CMK (cell line): Measurements from ENCODE around the gene SPRR2A.
A peak's percentile ranks its signal among the peaks of the same experiment; 100 is the strongest.
"Not testable (repeated sequence)": the region's sequence is repeated elsewhere in the genome, so short reads cannot be mapped to it uniquely, and the experiment has no call there.

Source experiments
- DNase-seq: peaks from one replicate; pipeline ENCODE4 v3.0.0-alpha.2; 2010; ENCODE audit warnings: low read depth

Gene SPRR2A

DNA sequence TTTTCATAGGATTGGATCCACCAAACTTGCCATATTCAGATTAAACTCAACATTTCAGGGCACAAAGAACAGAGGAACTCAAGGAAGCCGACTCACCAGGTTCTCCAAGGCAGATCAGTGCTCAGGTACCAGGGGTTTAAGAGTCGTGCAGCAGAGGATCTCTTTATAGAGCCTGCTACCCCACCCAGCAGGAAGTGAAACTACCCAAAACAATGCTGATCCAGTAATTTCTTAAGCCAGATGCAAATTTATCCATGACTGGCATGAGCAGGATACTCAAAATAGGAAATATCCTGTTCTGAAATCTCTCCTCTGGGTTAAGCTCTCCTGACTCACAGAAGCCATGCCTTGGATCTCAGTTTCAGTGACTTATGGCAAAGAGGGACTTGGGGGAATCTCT is at the start of gene SPRR2A:
Gene SPRR2A, minus strand, starts transcription at position 138 of the 400 bp plus-strand sequence. CDS start 777 bp downstream, outside the sequence.
- DNase-seq = no peak

DNA sequence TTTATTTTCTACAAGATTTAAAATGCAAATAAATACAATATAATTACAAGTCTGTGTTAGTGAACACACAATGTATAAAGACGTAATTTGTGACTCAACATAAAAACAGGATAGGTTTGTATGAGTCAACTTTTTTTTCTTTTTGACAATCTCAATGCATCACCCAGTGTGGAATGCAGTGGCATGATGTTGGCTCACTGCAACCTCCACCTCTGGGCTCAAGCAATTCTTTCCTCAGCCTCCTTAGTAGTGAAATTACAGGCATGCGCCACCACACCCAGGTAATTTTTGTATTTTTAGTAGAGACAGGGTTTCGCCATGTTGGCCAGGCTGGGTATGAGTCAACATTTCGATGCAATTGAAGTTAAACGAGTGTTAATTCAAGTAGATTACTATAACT is 42.9 kb upstream of the SPRR2A start:
- DNase-seq = no peak

DNA sequence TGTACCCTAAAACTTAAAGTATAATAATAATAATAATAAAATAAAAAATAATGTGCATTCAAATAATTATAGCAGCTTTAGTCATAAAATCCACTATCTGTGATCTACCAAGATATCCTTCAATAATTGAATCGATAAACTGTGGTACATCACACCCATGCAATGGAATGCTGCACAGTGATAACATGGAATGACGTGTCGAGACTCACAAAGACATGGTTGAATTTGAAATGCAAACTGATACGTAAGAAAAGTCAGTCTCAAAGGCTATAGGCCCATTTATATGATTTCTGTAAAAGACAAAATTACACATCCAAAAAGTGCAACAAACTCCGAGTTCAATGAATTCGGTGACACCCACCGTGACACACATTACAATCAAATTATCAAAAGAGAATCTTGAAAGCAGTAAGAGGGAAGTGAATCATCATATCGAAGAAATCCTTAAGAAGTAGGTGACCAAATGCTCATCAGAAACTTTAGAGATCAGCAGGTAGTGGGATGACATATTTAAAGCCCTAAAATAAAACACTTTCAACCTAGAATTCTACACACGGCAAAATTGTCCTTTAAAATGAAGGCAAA is 42.2 kb upstream of the SPRR2A start:
- DNase-seq = no peak

GRCh38 chr1:153095764-153096163 is 38.5 kb upstream of the SPRR2A start:
- no peak for DNase-seq

- DNase-seq = no peak
These were observed 37.1 kb upstream of the SPRR2A start, which contains the start of gene SPRR2E for GRCh38 chr1:153094426-153094825. TSS of gene SPRR2E (minus strand) at chr1:153094526. CDS start at chr1:153093751, 775 bp downstream.

- DNase-seq = no peak
These were observed 30.3 kb upstream of the SPRR2A start for GRCh38 chr1:153087652-153088051.

GRCh38 chr1:153081736-153082135 is 24.4 kb upstream of the SPRR2A start:
- no peak for DNase-seq

DNA sequence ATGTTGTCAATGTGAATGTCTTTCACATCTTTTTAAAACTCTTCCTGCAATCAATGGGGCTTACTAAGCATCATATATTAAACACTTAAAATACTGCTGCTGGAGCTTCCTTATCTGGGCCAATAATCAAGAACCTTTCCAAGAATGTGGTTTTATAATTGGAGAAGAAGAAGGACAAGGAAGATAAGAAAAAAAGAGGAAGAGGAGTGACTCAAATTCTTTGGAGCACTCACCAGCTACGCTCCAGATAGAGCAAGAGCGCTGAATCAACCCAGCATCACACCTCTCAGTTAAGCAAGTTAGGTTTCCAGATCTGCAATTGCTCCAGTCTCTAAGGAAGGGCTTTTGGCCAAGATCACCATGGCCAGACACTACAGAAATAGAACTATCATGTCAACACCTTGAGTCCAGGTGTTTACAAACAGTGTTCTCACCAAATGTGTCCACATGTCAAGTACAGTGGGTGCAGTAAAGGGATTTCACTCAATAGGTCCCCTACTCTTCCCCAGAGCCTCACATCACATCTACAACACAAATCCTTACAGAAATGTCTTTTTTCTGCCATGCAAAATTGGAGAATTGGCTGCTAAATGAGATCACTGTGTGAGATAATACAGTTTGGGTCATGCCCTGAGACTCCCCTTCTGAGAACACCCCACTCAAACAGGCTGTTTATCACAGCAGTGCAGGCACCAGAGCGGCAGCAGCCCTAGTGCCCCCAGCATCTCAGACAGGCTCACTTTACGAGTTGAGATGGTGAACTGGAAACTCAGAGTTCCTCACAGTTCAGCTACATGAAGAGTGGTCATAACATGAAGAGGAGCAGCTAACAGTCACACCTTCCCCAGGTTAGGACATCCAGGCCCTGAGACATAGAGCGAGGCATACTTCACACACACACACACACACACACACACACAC is 15.8 kb upstream of the SPRR2A start:
- DNase-seq = no peak

GRCh38 chr1:153071511-153071910 is 14.2 kb upstream of the SPRR2A start, which contains the start of gene SPRR2B:
TSS of gene SPRR2B (minus strand) at chr1:153071611. CDS start at chr1:153070839, 772 bp downstream.
- no peak for DNase-seq

DNA sequence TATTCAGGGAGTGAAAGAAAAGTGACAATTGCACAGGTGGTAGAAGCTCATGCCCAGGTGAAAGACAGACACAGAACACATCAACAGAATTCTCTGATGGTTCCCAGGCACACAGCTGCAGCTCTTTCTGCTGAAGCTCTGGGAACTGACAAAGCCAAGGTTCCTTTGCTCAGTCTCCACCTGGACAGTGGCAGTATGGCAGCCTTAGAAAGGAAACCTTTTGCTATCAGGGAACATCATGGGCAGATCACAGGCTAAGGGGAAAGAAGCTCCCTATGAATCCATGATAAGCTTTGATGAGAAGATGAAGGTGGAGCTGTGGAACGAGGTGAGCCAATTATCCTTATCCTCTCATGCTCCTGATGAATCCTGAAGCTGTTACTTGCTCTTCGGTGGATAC is 12.9 kb upstream of the SPRR2A start:
- no peak for DNase-seq

DNA sequence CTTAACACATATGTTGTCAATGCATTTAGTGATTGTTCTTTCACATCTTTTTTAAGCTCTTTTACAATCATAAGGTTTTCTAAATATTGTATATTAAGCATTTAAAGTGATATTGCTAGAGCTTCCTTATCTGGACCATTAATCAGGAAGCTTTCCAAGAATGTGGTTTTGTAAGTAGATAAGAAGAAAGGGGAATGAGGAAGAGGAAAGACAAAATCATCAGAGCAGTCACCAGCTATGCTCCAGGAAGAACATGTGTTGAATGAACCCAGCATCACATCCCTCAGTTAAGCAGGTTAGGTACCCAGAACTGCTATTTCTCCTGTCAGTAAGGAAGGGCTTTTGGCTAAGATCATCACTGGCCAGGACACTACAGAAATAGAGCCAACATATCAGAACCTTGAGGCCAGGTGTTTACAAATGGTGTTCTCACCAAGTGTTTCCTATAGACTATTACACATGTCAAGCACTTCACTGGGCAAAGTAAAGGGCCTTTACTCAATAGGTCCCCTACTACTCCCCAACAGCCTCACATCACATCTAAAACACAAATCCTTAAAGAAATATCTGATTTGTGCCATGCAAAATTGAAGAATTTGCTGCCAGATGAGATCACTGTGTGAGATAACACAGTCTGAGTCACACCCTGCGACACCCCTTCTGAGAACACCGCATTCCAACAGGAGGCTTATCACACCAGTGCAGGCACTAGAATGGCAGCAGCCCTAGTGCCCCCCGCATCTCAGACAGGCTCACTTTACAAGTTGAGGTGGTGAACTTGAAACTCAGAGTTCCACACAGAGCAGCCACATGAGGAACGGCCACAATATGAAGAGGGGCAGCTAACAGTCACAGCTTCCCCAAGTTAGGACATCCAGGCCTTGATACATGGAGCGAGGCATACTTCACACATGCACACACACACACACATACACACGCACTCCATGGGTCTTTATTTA is 1.8 kb upstream of the SPRR2A start:
- peak; percentile 22 for DNase-seq

- no peak for DNase-seq
These were observed 842 bp upstream of the SPRR2A start for GRCh38 chr1:153058154-153058553.

DNA sequence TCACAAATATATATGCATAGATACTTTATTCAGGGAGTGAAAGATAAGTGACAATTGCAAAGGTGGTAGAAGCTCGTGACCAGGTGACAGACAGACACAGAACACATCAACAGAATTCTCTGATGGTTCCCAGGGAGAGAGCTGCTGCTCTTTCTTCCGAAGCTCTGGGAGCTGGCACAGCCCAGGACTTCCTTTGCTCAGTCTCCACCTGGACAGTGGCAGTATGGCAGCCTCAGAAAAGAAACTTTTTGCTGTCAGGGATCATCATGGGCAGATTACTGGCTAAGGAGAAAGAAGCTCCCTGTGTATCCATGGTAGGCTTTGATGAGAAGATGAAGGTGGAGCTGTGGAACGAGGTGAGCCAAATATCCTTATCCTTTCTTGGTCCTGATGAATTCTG is 1.2 kb downstream of the SPRR2A start:
- DNase-seq = not testable (repeated sequence)

DNA sequence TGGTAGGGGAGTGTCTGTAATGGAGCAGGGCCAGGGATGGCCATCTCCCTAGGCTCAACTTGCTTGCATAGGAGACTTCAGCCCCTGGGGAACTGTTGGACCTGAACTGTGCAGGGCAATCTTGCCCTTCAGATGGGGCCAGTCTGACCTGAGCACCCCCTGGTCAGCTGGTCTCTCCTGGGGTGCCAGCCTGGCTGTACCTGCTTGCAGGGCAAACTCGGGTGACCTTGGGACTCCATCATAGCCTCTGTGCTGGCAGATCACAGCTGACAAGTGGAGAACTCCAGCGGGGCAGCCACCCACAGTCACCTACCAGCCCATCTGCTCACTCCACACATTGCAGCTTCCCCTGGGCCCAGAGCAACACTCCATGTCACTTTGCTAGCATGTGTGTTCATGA is 8.1 kb downstream of the SPRR2A start:
- no peak for DNase-seq

DNA sequence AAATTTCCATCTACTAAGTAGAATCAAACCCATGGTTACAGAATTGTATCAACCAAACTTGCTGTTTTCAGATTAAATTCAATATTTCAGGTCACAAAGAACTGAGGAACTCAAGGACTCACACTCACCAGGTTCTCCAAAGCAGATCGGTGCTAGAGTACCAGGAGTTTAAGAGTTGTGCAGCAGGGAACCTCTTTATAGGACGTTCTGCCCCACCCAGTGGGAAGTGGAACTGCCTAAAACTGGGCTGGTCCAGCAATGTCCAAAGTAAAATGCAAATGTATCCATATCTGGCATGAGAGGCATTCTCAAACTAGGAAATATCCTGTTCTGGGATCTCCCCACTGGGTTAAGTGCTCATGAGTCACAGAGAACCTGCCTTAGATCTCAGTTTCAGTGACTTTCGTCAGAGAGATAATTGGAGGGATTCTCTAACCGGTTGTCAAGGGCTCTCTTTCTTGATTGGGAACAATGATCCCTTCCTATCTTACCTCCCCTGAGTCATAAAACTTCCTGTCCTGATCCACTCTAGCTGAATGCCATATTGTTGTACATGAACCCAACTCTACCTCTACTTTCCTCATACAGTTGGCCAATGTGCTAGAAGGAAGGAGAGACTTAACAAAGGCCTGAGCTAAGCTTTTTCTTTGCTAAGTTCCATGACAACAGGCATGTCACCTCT is 16.2 kb downstream of the SPRR2A start, which contains the start of gene SPRR2D:
Gene SPRR2D, minus strand, starts transcription at position 171 of the 682 bp plus-strand sequence. CDS start 774 bp downstream, outside the sequence.
- DNase-seq = no peak

- DNase-seq = no peak
These were observed 22.1 kb downstream of the SPRR2A start for GRCh38 chr1:153035211-153035610.

DNA sequence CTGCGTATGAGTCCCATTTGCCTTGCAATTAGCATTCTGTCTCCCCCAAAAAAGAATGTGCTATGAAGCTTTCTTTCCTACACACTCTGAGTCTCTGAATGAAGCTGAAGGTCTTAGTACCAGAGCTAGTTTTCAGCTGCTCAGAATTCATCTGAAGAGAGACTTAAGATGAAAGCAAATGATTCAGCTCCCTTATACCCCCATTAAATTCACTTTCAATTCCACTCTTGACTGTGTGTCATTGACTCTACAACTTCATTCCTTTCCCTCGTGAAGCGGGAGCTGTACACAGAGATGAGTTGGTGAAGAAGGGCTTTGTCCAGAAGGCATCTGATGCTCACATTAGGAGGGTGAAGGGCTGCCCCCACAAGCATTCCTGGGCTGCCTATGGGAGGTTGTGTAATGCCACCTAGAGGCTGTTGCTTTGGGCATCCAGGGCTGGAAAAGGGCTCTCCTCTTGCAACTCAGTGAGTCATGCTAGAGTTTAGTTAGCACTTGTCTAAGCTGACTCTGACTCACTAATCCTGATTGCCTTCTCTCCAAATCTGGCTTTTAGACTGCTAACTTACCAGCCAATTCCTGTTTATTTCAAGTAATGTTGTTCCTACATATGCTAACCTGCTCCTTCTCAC is 24.5 kb downstream of the SPRR2A start:
- DNase-seq = no peak

DNA sequence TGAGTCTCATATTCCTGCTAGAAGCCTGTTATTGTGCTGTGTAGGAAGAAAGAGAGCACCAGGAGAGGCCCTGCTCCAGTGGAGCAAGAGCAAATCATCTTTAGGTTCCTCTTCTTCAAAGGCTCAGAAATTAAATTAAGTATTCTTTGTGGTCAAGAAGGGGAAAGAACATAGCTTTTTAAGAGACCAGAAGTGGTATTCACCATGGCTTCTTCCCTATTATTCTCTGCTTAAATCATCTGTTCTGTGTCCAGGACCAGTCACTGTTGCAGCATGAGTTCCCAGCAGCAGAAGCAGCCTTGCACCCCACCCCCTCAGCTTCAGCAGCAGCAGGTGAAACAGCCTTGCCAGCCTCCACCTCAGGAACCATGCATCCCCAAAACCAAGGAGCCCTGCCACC is 25.2 kb downstream of the SPRR2A start:
- no peak for DNase-seq

DNA sequence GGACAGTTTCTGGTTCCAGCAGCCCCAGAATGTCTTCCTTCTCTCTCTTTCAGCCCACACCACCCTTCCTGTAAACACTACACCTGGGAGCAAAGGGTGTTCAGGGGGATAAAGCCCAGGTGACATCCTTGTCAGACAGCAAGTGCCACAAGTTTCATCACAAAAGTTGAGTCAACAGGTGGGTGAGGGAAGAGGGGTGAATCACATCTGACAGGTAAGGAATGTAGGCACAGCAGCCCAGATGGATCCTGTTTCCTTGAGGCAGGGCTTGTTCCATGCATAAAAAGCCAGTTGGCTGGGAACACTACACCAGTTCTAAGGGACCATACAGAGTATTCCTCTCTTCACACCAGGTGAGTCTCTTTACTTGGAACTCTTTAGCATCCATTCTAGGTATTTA is 26.4 kb downstream of the SPRR2A start, which contains the start of gene SPRR1B:
Gene SPRR1B, plus strand, starts transcription at position 309 of the 400 bp plus-strand sequence. CDS start 1,143 bp downstream, outside the sequence.
- DNase-seq = no peak

DNA sequence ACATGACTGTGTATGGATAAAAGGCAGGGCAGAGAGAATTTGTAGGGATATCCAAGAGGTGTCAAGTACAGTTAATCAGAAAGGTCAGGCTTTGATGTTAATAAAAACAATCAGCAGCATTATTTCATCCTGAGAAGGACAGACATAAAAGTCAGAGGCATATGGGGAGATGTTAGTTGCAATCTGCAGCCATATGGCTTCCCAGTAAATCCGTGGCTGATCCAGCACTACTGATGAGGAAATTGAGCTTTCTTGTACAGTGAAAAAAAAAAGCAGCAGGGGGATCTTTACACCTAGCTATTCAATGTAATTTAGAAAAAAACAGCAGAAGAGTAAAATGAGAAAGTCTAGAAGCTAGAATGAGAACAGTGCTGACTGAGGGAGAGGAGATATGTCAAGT is 28.5 kb downstream of the SPRR2A start:
- DNase-seq = no peak

- no peak for DNase-seq
These were observed 31.5 kb downstream of the SPRR2A start for GRCh38 chr1:153025797-153026196.
